CD4-positive, alpha-beta T cell treated with Interleukin-1 beta for 1 hour (primary cell): Measurements from ENCODE around the gene RAB3D.
A peak's percentile ranks its signal among the peaks of the same experiment; 100 is the strongest.

ENCODE experiments used
- DNase-seq, 2 donors: peaks; one replicate each; pipeline ENCODE4 v3.0.0-alpha.2; 2020 to 2022

RAB3D gene

DNA sequence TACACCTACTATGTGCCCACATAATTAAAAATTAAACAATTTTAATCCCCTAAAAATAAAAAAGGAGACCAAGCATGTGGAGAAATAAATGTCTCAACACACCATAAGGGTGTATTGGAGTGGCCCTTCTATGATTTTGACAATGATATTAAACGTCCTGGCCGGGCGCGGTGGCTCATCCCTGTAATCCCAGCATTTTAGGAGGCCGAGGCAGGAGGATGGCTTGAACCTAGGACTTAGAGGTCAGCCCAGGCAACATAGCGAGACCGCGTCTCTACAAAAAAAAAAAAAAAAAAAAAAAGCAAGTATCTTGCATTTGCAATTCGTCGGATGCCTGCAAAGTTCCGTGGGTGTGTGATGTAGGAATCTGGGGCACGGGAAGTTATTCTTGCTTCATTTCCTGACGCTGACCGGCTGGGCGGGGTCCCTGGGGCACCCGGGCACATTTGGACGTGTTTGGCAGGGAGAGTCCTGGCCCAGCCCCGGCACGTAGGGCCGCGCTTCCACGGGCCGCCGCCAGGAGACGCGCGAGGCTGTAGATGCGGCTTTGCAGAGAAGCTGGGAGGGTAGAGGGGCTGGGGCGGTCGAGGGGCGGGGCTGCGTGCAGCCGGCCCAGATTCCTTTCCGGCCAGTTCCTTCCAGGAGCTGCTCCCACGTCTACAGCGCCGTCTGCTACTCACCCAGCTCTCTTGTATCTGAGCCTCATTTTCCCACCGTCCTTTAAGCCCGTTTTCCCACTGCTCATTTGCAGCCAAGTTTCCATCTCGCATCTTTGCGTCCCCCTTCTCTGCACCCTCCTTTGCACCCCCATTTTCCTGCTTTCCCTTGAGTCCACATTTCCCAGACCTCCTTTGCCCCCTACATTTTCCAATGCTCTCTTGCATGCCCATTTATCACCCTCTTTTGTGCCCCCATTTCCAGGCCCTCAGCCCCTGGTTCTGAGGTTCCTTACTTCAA, 45.7 kb downstream of the RAB3D start:
- DNase-seq = peak; percentile 81 to 88

GRCh38 chr19:11291991-11292390, 47.5 kb downstream of the RAB3D start:
- DNase-seq = peak in 1 of 2 donors; percentile 24

GRCh38 chr19:11291415-11291814, 48.0 kb downstream of the RAB3D start:
- DNase-seq = no peak

DNA sequence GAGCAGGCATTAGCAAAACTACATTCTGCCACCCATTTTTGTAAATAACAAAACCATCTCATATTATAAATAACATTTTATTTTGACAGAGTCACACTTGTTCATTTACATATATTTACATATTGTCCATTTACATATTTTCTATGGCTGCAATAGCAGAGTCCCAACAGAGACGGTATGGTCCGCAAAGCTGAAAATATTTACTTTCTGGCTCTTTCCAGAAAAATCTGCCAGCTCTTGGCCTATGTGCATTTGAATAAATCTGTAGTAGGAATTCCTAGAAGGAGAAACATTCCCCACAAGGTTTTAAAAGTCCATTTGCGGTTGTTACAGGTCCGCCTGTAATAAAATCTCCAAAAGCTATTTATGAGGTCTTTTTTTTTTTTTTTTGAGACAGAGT, 49.2 kb downstream of the RAB3D start:
- no peak for DNase-seq

DNA sequence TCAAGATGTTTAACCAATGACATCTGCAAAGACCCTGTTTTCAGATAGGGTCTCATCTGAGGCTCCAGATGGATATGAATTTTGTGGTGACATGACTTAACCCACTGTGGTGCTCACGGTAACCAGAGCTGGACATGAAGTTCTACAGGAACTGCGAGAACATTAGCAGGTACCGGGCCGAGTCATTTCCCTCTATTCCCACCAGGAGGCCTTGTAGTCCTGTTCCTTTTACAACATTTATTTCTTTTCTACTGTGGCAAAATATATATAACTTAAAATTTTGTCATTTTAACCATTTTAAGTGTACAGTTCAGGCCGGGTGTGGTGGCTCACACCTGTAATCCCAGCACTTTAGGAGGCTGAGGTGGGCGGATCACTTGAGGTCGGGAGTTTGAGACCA, 51.1 kb downstream of the RAB3D start:
- DNase-seq = no peak

GRCh38 chr19:11286312-11286974, 53.0 kb downstream of the RAB3D start:
- no peak for DNase-seq

DNA sequence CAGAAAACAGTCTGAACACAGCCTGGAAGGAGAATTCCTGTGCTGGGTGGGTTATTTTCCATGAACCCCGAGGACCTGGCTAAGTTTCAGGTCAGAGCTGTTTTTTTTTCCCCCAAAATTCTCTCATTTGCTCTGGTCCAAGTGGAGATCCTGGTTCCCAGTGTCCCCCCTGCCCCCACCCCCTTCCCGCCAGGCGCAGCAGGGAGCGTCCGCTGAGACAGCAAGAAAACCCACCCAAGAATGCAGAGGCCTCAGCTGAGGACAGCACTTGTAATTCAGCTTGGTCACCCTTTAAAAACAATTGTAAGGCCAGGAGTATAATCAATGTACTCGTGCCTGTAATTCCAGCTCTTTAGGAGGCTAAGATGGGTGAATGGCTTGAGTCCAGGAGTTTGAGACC, 54.9 kb downstream of the RAB3D start:
- no peak for DNase-seq

DNA sequence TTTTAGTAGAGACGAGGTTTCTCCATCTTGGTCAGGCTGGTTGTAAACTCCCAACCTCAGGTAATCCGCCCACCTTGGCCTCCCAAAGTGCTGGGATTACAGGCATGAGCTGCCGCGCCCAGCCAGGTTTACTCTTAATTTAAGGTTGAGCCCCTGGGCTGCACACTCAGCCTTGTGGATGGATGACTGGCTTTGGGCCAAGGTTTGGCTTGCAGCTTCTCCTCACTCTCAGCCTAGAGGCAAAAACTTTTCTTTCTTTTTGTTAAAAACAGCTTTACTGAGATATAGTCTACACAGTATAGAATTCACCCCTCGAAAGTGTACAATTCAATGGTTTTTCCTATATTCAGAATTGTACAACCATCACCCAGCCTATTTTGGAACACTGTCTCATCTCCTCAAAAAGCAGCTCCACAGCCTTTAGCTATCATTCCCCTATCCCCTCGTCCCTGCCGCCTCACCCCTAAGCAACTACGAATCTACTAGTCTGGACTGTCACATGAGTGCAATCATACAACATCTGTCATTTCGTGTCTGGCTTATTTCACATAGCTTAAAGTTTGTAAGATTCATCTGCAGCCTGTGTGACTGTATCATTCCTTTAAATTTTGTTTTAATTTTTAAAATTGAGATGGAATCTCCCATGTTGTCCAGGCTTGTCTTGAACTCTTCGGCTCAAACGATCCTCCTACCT, 58.0 kb downstream of the RAB3D start:
- no peak for DNase-seq

- DNase-seq = peak; percentile 48 to 70
Measured at GRCh38 chr19:11279505-11280236, 59.8 kb downstream of the RAB3D start.

DNA sequence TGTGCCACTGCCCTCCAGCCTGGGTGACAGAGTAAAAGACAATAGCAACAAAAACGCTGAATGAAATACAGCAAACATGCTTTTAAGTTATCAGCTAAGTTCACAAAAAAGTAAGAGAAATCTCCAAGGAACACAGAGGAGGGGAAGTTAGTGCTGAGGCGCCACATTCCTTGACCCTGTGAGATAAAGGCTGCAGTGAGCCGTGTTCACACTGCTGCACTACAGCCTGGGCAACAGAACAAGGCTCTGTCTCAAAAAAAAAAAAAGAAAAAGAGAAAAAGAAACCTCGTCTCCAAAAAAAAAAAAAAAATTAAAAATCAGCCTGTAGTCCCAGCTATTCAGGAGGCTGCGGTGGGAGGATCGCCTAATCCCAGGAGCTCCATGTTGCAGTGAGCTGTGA, 60.8 kb downstream of the RAB3D start:
- DNase-seq = no peak

- DNase-seq = no peak
Measured at GRCh38 chr19:11274533-11275086, 64.8 kb downstream of the RAB3D start.

GRCh38 chr19:11273989-11274388, 65.5 kb downstream of the RAB3D start:
- no peak for DNase-seq

- DNase-seq = no peak
Measured at GRCh38 chr19:11273296-11273695, 66.2 kb downstream of the RAB3D start.
